ENCODE results near the gene PHF12. TPM values are rescaled to one million over a fixed set of nuclear protein-coding genes. Genes with fewer than 3 reads are reported as not detected.

The PHF12 gene
- total and polyA plus RNA-seq, 2 of the 8 experiments (the other 6 are each of a cell fraction or from before 2014, with no cell fraction given), result 38.8 to 65.7 TPM

DNA sequence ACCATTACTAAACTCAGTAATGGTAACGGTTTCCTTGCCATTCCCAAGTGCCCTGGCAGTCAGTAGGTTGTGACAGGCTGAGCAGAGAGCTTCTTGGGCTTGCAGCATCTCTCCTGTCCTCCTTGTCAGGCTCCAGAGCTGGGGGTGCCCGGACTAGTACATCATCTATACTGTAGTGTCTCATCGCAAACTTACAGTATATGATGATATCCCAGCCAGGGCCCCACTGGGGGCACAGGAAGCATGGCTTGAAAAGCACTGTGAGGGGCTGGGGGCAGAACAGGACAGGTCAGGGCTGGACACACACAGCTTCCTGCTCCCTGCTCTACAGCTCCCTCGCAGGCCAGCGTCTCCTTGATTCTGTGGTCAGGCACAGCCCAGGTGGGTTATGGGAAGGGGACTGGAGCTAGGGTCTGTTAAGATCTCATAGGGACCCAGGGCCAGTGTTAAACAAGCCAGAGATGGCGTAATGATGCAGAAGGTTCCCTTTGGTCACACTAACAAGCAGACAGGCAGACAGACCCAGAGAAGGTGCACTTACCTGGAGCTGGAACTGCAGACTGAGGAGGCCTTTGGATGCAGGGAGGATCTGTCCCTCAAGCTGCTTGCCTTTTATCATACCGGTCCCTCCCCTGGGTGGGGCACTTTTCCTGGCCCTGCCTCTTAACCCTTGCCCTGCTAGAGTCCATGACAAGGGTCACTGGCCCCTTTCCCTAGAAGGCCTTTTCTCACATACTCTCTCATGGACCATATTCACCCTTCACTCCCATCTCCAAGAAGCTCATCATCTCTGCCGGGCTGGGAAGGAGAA is 89.7 kb downstream of the PHF12 start:
- peak overlapping the region in 1 of 2 experiments; percentile 42; a peak in 2 of 4 replicates for H3K4me2 ChIP-seq (ENCODE audit: insufficient read depth in 1 of 2, low read depth in 2 of 2, low read length in 2 of 2)
- H3K9ac ChIP-seq (replicated peaks in 1 of 4; ENCODE audit: extremely low read depth in 1 of 4, low read depth in 3 of 4, low read length in 3 of 4), result no peak overlapping the region
- no peaks in the 10 kb centered on the region for H3K9me3 ChIP-seq (ENCODE audit: insufficient read depth in 2 of 2, low read depth in 1 of 2, low read length in 1 of 2)
- H3K23ac ChIP-seq (ENCODE audit: insufficient read length), result no peak overlapping the region
- H3K27ac ChIP-seq (ENCODE audit: low read depth, low read length), result no peak overlapping the region
- H3K79me2 ChIP-seq (ENCODE audit: control insufficient read depth in 1 of 2, insufficient read depth in 2 of 2, low read length in 2 of 2), result no peaks in the 10 kb centered on the region
- H3K36me3 ChIP-seq (ENCODE audit: control insufficient read depth in 2 of 4, insufficient read depth in 4 of 4, low read length in 3 of 4), result peaks cover 16 to 23% (median 20%) of the 10 kb centered on the region in 4 experiments; a peak in 7 of 8 replicates
- no peaks in the 10 kb centered on the region for H3K27me3 ChIP-seq (replicated peaks in 1 of 4; ENCODE audit: control insufficient read depth in 3 of 4, extremely low read depth in 1 of 4, insufficient read depth in 3 of 4, low read length in 3 of 4)
- no peak overlapping the region for H2BK120ac ChIP-seq (replicated peaks; ENCODE audit: low read depth, low read length)
- no peak overlapping the region for H3K4ac ChIP-seq (replicated peaks; ENCODE audit: insufficient read length, low read depth, low read length)
- peaks cover 0 to 6% (median 0%) of the 10 kb centered on the region in 4 experiments; a peak in 2 of 7 replicates for H3K4me1 ChIP-seq (replicated peaks in 1 of 4; ENCODE audit: control insufficient read depth in 3 of 4, insufficient read depth in 4 of 4, low read length in 3 of 4)
- POLR2A ChIA-PET (ENCODE audit: partially characterized antibody), result interaction anchor here (0.7 to 2.2 kb wide), 15 partner anchors 9 to 153 kb away, joined by 3 to 8 read pairs (median 3); partner anchors contain the start of genes FAM222B and RPL23A
- no peaks in the 10 kb centered on the region for H3K23me2 ChIP-seq (ENCODE audit: low read depth, low read length)
- H2AK5ac ChIP-seq (ENCODE audit: low read depth, low read length), result no peak overlapping the region
- 75% methylated on average over 8 of the region's 8 CpGs; no CpG with 5 or more reads in 1 of the 2 experiments for WGBS, 2 experiments (ENCODE audit: extremely low coverage in 1 of 2, insufficient coverage in 1 of 2, insufficient read length in 1 of 2, insufficient replicate concordance in 2 of 2, low coverage in 1 of 2, low lambda C conversion rate in 2 of 2, missing lambda C conversion rate in 1 of 2)
- CTCF ChIA-PET (ENCODE audit: partially characterized antibody), result interaction anchor here (0.8 to 3.9 kb wide), 13 partner anchors 9 to 135 kb away, joined by 3 to 31 read pairs (median 5); partner anchors contain the start of genes FLOT2 and TLCD1
- H3K56ac ChIP-seq (replicated peaks; ENCODE audit: insufficient read length, low read depth, low read length), result no peak overlapping the region
- peaks cover 1 to 3% of the 10 kb centered on the region in 2 experiments for H4K20me1 ChIP-seq (replicated peaks in 1 of 2; ENCODE audit: control insufficient read depth in 1 of 2, insufficient read depth in 2 of 2, low read length in 2 of 2)
- H2AFZ ChIP-seq (ENCODE audit: low read length), result no peak overlapping the region; the same call in 1 of the 2 replicates
- no peak overlapping the region for H3K14ac ChIP-seq (ENCODE audit: insufficient read length)
- no peak overlapping the region for H4K91ac ChIP-seq (replicated peaks; ENCODE audit: insufficient read length, low read length)
- no peak for DNase-seq (ENCODE audit: low read depth in 1 of 2, low spot score in 2 of 2)
- no peaks in the 10 kb centered on the region; the same call in 1 of the 2 replicates for H3K79me1 ChIP-seq (ENCODE audit: low read depth, low read length)
- no peak overlapping the region for H3K18ac ChIP-seq (ENCODE audit: extremely low read depth, low read length)
- FAIRE-seq, result no peak
- no peak overlapping the region for H2BK20ac ChIP-seq (ENCODE audit: low read length)
- H3K4me3 ChIP-seq (ENCODE audit: extremely low read depth in 1 of 4, insufficient read depth in 2 of 4, low read depth in 3 of 4, low read length in 4 of 4), result 0 out of 8 replicates have a peak overlapping the region, but pooled peaks of 1 of the 4 experiments have one; percentile 33
- H4K5ac ChIP-seq (ENCODE audit: insufficient read length, low read depth, low read length), result no peak overlapping the region
- no peak overlapping the region for H4K8ac ChIP-seq (ENCODE audit: extremely low read depth, insufficient read depth, low read length)
- no peak overlapping the region for H2BK5ac ChIP-seq (ENCODE audit: low read depth, low read length)
- no peak overlapping the region for H2BK15ac ChIP-seq (ENCODE audit: low read length)
- H2BK12ac ChIP-seq (ENCODE audit: low read depth, low read length), result no peak overlapping the region
